Activated naive CD8-positive, alpha-beta T cell (primary cell): ENCODE results near the gene MAML3.
A peak's percentile ranks its signal among the peaks of the same experiment; 100 is the strongest.

ENCODE experiments used
- H3K27ac Mint-ChIP-seq: one replicate; pipeline ENCODE4 v1.8.0; 2021; ENCODE audit warnings: mixed read lengths
- H3K27me3 Mint-ChIP-seq: one replicate; pipeline ENCODE4 v1.8.0; 2021; ENCODE audit warnings: mixed read lengths
- H3K36me3 Mint-ChIP-seq: one replicate; pipeline ENCODE4 v1.8.0; 2021; ENCODE audit warnings: mixed read lengths
- H3K4me1 Mint-ChIP-seq: one replicate; pipeline ENCODE4 v1.8.0; 2021; ENCODE audit warnings: low read depth, mixed read lengths
- H3K4me3 Mint-ChIP-seq: one replicate; pipeline ENCODE4 v1.8.0; 2021; ENCODE audit warnings: mild to moderate bottlenecking, mixed read lengths
- H3K9me3 Mint-ChIP-seq: one replicate; pipeline ENCODE4 v1.8.0; 2021; ENCODE audit warnings: low read depth, mixed read lengths

The MAML3 gene

DNA sequence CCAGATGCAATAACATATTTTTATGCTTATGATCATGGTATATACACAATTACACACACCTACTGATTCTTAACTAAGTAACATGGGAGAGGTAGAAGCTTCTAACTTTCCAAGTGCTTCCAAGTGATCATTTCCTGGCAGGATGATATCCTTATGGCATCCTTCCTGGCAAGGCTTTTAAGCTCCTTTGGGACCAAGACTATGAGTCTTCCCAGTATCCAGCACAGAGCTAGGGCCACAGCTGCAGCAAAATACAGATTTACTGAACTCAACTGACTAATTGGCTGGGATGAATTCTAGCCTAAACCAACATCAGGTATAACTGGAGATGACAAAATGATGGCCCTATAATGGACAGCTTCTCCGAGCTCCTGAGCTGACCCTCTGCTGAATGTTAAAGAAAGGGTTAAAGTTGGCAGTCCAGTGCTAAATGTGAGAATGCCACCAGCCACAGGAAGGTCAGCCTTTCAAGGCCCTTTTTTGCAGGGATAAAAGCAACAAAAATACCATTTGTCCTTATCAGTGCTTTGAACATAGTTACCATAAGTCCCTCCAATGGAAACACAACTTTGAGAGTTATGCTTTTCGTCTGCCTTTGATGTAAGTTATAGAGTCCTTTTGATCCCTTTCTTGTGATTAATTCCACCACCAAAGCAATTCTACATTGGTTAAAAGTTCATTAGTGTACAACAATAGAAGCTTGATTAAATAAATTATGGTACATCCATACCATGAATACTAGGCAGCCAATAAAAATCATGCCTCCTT, 415.0 kb downstream of the MAML3 start:
- Mint-ChIP-seq H3K4me1 (peaks cover 17% of the 10 kb centered on the region), H3K4me3 (no peak overlapping the region), H3K36me3 (no peaks in the 10 kb centered on the region), H3K9me3 (no peaks in the 10 kb centered on the region), H3K27me3 (peaks cover 21% of the 10 kb centered on the region), H3K27ac (no peak overlapping the region)

DNA sequence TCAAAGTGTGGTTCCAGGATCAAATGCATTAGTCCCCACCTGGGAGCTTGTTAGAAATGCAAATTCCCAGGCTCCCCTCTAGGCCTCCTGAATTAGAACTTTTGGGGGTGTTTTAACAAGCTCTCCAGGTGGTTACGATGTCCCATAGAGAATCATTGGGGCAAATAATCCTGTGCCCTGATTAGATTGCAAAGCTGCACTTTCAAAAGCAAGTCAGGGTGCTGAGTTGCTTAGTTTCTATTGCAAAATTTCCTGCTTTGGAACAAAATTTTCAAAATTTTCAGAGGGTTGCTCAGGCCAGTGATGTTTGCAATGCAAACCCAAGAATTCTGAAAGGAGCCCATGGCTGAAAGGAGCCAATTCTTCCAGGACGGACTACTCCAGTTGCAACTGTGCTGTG, 417.3 kb downstream of the MAML3 start:
- Mint-ChIP-seq H3K27ac (no peak overlapping the region), H3K36me3 (peaks cover 2% of the 10 kb centered on the region), H3K9me3 (no peaks in the 10 kb centered on the region), H3K4me1 (peaks cover 17% of the 10 kb centered on the region), H3K27me3 (peaks cover 24% of the 10 kb centered on the region), H3K4me3 (no peak overlapping the region)

DNA sequence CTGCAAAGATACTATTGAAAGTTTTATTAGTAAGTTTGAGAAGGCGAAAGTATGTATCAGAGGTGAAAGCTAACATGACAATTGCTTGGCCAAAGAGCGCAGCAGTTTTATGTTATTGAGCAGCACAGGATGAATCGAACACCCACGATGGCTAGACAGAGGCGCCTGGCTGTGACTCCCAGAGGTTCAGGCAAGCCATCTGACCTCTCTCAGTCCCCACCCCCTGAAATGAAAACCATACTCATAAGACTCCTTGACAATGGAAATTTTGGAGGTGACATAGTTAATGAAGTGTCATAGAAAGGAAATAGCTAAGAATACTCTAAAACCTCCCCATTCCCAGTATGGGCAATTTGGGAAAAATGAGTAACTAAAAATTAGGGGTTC, 417.7 kb downstream of the MAML3 start:
- H3K4me3 Mint-ChIP-seq = peak overlapping the region; percentile 63
- peaks cover 2% of the 10 kb centered on the region for H3K36me3 Mint-ChIP-seq
- H3K27ac Mint-ChIP-seq = no peak overlapping the region
- no peaks in the 10 kb centered on the region for H3K9me3 Mint-ChIP-seq
- peaks cover 17% of the 10 kb centered on the region for H3K4me1 Mint-ChIP-seq
- peaks cover 24% of the 10 kb centered on the region for H3K27me3 Mint-ChIP-seq

DNA sequence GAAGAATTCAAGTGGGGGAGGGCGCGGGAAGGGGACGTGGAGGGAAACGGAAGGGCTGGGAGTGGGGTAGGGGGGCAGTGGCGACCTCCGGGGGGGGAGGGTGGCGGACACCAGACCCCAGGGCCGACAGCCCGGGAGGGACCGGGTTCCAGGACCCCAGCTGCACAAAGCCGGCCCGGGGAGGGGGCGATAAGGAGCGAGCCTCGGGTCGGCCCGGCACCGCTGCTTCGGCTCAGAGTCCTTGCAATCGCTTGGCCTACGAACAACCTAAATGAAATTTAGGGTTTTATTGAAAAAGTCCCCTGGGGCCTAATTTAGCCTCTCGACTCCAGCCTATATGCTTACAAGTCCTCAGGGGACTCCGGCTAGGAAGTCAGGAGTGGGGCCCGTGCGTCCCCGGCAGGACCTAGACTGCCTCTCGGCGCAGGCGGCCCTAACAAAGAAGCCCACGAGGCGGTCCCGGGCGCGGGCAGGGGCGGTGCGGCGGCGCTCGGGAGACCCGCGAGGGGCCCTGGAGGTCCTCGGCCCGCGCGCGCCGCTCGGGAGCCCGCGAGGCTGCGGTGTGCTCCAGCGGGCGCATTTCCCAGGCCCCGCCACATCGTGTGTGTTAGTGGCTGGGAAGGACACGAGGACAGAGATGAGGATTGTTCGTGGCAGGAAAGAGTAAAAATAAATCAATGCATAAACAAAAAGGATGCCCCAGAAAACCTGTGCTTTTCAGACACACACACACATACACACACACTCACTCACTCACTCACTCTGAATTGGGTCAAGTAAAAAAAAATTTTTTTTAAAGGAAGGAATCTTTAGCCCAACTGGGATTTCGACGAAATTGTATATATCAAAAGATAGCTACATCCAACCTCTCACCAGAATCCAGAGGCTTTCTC, 418.4 kb downstream of the MAML3 start:
- peak overlapping the region; percentile 78 for H3K4me3 Mint-ChIP-seq
- no peaks in the 10 kb centered on the region for H3K9me3 Mint-ChIP-seq
- H3K27ac Mint-ChIP-seq = no peak overlapping the region
- H3K4me1 Mint-ChIP-seq = peaks cover 17% of the 10 kb centered on the region
- peaks cover 2% of the 10 kb centered on the region for H3K36me3 Mint-ChIP-seq
- H3K27me3 Mint-ChIP-seq = peaks cover 24% of the 10 kb centered on the region

DNA sequence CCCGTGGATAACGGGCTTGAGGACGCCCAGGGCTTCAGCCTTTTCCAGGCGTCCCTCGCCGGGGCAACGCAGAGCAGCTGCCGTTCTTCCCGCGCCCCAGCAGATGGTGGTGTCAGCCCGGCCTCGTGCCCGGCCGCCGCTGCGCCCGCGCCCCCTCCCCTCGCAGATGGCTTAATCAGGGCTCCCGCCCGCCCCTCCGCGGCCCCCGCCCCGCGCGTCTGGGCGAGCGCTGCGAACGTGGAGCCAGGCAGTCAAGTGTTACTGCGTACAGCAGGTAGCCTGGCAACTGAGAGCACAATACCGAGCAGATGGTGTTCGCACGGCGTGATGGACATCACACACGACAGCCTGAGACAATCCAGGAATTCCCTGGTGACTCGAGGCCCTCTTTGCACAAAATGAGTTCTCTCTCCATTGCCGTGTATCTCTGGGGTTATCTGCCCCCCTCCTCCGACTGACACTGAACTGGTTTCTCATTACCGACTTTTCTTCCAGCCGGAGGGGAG, 419.1 kb downstream of the MAML3 start:
- peaks cover 24% of the 10 kb centered on the region for H3K27me3 Mint-ChIP-seq
- peak overlapping the region; percentile 78 for H3K4me3 Mint-ChIP-seq
- no peaks in the 10 kb centered on the region for H3K9me3 Mint-ChIP-seq
- H3K36me3 Mint-ChIP-seq = peaks cover 2% of the 10 kb centered on the region
- no peak overlapping the region for H3K27ac Mint-ChIP-seq
- H3K4me1 Mint-ChIP-seq = peaks cover 17% of the 10 kb centered on the region

DNA sequence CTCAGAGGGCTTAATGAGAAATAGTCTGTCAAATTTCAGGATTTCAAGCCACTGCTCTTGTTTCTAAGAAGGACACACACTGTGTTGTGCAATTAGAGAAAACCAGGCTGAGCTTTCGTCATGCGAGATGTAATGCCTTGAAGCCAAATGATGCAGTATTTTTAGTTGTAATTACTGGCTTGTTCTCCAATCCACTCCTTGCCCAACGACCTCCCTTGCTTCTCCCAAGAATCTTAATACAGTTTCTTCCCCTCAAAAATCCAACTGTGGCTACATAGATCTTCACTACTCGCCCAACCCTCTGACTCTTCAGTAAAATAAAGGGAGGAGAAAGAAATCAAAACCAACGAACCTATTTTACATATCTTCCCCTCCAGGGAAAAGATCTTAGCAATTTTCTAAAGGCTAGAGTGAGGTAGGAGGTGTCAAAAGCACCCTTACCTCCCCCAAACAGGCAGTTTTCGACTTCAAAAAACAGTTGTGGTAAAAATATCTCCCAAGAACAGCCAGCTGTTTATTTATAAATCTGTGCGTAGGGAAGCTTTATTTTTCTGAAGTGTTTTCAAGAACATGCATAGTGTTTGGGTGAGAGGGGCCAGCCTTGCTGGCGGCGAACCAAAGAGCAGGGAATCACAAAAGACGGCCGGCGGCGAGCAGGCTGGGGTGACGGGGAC, 419.6 kb downstream of the MAML3 start:
- peak overlapping the region; percentile 78 for H3K4me3 Mint-ChIP-seq
- peaks cover 17% of the 10 kb centered on the region for H3K4me1 Mint-ChIP-seq
- H3K27me3 Mint-ChIP-seq = peaks cover 24% of the 10 kb centered on the region
- H3K36me3 Mint-ChIP-seq = peaks cover 2% of the 10 kb centered on the region
- no peak overlapping the region for H3K27ac Mint-ChIP-seq
- H3K9me3 Mint-ChIP-seq = no peaks in the 10 kb centered on the region

DNA sequence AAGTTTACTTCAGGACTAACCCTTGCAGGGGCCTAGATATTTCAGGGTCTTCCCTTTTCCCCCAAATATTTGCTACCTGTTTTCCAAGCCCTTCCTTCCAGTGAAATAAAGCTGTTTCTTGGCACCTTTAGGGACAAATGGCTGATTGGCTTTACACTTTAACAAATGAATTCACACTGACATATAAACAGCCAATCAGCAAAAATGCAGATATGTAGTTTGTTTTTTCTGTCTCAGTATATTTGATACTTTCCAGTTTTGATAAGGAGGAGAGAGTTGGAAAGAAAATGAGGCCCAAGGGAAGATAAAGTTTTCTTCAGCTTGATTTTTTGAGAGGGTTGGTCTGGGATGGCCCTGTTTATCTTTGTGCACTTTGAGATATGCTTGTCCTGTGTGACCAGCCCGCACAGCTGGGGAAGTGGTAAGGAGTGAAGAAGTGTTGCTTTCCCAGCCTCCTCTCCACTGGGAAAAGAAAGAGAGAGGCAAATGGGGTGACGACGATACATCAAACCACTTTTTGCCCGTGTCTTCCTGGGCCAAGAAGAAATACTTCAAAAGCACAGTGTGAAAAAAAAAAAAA, 420.9 kb downstream of the MAML3 start:
- H3K4me1 Mint-ChIP-seq = peaks cover 17% of the 10 kb centered on the region
- peaks cover 23% of the 10 kb centered on the region for H3K27me3 Mint-ChIP-seq
- no peak overlapping the region for H3K4me3 Mint-ChIP-seq
- no peak overlapping the region for H3K27ac Mint-ChIP-seq
- H3K9me3 Mint-ChIP-seq = no peaks in the 10 kb centered on the region
- peaks cover 2% of the 10 kb centered on the region for H3K36me3 Mint-ChIP-seq

DNA sequence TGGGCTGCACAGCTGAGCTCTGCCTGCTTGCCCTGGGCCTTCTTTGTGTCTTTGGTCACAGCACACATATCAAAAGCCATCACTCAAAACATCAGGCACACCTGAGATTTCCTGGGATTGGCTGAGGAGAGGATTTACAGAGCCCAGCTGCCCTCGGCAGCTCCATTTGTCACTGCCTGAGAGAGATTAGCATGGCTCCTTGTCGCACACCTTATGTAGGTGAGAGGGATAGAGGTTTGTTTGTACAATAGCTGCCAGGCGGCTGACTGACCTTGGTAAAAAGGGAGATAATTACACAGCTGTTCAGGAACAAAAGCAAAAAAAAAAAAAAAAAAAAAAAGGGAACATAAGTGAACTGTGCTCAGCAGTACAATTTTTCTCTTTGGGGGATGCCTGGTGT, 425.1 kb downstream of the MAML3 start:
- Mint-ChIP-seq H3K4me1 (no peaks in the 10 kb centered on the region), H3K4me3 (no peak overlapping the region), H3K27ac (no peak overlapping the region), H3K36me3 (peaks cover 6% of the 10 kb centered on the region), H3K9me3 (no peaks in the 10 kb centered on the region), H3K27me3 (peaks cover 4% of the 10 kb centered on the region)

DNA sequence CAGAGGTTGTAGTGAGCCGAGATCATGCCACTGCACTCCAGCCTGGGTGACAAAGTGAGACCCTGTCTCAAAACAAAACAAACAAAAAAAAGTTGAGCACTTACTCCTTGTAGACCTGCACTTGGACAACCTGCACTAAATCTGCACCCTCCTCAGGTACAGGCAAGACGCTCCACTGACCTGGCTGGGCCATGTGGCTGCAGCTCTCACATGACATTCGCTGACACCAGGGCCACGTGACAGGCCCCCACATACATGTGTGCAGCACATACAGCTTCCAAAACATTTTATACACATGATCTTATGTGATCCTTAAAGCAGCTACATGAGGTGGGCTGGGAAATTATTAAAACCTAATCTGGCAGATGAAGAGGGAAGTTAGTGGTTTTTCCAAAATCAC, 425.8 kb downstream of the MAML3 start:
- Mint-ChIP-seq H3K4me3 (no peak overlapping the region), H3K4me1 (no peaks in the 10 kb centered on the region)

DNA sequence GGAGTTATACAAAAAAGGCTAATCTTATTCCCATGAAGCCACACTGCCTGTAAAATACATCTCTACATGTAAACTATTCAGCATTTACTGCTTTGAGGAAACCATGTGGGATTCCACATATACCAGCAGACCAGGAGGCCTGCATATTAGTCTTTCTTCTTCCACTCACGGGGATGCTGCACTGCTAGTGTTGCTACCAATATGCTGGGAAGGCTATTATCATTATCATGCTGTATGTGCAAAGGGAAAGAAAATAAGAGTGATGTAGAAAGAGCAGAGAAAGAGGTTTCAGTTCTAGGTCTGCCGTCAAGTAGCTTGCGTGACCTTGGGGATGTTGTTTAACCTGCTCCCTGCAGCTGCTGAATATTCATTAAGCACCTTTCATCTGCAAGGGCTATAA, 427.4 kb downstream of the MAML3 start:
- no peak overlapping the region for H3K4me3 Mint-ChIP-seq
- H3K9me3 Mint-ChIP-seq = no peaks in the 10 kb centered on the region
- no peak overlapping the region for H3K27ac Mint-ChIP-seq
- no peaks in the 10 kb centered on the region for H3K4me1 Mint-ChIP-seq
- H3K36me3 Mint-ChIP-seq = peaks cover 3% of the 10 kb centered on the region
- H3K27me3 Mint-ChIP-seq = no peaks in the 10 kb centered on the region

More for the DNA sequence above, 425.8 kb downstream of the MAML3 start:
- peaks cover 6% of the 10 kb centered on the region for H3K36me3 Mint-ChIP-seq
- no peak overlapping the region for H3K27ac Mint-ChIP-seq
- peaks cover 3% of the 10 kb centered on the region for H3K27me3 Mint-ChIP-seq
- H3K9me3 Mint-ChIP-seq = no peaks in the 10 kb centered on the region

DNA sequence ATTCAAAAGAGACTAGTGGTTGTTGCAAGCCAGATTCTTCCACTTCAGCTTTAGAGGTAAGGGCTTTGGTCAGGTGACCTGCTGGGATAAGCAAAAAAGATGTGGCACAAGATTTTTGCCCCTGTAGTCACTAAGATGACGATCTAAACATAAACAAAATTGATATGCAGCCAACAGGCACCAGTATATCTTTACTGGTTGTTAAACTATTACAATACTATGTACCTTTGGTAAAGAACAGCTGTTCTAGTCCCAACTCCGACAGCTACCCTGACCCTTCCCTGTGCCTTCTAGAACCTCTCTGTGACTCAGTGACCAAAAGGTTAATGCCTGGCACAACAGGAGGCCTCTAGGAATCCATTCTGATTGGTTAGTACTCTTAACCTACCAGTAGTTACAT, 428.7 kb downstream of the MAML3 start:
- Mint-ChIP-seq H3K36me3 (peaks cover 3% of the 10 kb centered on the region), H3K4me1 (no peaks in the 10 kb centered on the region), H3K27ac (no peak overlapping the region), H3K27me3 (no peaks in the 10 kb centered on the region), H3K9me3 (no peaks in the 10 kb centered on the region), H3K4me3 (no peak overlapping the region)

DNA sequence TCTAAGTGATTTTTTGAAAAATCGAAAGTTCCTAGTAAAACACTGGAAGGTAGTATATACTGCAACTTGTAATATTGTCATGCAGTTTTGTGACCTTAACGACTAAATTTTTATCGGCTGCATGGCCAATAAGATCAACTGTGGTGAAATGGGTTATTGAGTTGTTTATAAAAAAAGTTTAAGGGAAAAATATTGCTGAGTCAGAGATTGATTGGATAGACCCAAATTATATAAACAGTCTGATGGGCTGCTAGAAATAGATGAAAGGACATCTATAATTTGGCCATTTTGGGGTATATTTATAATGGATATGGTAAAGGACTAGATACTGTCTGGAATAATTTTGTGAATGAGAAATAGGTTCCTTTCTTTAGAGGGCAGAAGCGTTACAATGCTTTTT, 432.2 kb downstream of the MAML3 start:
- no peak overlapping the region for H3K4me3 Mint-ChIP-seq
- H3K27me3 Mint-ChIP-seq = no peaks in the 10 kb centered on the region
- H3K9me3 Mint-ChIP-seq = no peaks in the 10 kb centered on the region
- H3K27ac Mint-ChIP-seq = no peak overlapping the region
- H3K4me1 Mint-ChIP-seq = no peaks in the 10 kb centered on the region
- H3K36me3 Mint-ChIP-seq = peaks cover 11% of the 10 kb centered on the region

DNA sequence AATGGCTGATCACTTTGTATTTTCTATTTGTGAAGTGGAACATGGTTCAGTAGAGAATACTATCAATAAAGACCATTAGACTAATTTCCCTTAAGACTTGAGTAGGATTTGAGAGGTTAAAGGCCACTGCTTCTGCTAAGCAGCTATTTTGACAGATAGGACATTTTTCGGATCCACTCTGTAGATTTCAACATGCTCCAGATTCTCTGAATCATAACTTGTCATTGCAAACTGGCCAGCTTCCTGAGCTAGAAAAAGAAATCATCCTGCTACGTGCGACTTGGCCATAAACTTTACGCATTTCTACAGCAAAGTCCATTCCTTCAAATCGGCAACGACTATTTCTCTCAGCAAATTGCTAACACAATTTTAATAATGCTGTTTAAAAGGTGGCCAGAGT, 433.2 kb downstream of the MAML3 start:
- H3K36me3 Mint-ChIP-seq = peaks cover 11% of the 10 kb centered on the region
- H3K9me3 Mint-ChIP-seq = no peaks in the 10 kb centered on the region
- H3K27ac Mint-ChIP-seq = no peak overlapping the region
- H3K4me1 Mint-ChIP-seq = no peaks in the 10 kb centered on the region
- H3K4me3 Mint-ChIP-seq = no peak overlapping the region
- H3K27me3 Mint-ChIP-seq = no peaks in the 10 kb centered on the region

DNA sequence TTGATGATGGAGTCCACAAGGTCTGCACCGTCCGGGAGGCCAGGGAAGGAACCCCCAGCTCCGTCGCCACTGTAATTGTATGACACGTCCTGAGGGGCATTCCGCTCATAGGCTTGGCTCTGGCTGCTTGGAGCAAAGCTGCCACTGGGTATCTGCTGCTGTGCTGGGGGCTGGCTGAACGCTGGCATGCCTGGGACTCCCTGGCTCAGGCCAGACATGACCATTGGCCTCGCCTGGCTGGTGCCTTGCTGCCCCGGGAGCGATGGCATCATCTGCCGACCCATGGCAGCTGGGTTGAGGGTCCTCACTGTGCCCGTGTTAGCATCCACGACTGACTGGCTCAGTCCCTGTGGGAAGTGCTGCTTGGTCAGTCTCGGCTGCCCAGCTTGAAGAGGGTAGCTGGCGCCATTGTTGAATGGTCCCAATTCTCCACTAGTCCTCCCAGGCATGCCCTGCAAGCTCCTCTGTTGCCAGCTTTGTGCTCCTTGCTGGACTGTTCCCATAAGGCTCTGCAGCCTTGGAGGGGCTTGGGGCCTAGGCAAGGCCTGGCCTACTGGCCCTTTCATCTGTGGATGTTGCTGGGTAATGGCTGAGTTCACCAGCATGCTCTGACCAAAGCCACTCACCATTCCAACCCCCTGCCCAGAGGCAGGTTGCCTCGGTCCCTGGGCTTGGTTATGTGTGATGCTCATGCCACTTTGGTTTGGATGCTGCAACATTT, 434.4 kb downstream of the MAML3 start:
- H3K27me3 Mint-ChIP-seq = no peaks in the 10 kb centered on the region
- no peak overlapping the region for H3K27ac Mint-ChIP-seq

More for the DNA sequence above, 434.4 kb downstream of the MAML3 start:
- Mint-ChIP-seq H3K4me3 (no peak overlapping the region), H3K9me3 (no peaks in the 10 kb centered on the region), H3K4me1 (no peaks in the 10 kb centered on the region), H3K36me3 (peaks cover 7% of the 10 kb centered on the region)
